ENCODE results near the gene RAB27B.
"Not testable (repeated sequence)": the region's sequence is repeated elsewhere in the genome, so short reads cannot be mapped to it uniquely, and the experiment has no call there.

The RAB27B gene

DNA sequence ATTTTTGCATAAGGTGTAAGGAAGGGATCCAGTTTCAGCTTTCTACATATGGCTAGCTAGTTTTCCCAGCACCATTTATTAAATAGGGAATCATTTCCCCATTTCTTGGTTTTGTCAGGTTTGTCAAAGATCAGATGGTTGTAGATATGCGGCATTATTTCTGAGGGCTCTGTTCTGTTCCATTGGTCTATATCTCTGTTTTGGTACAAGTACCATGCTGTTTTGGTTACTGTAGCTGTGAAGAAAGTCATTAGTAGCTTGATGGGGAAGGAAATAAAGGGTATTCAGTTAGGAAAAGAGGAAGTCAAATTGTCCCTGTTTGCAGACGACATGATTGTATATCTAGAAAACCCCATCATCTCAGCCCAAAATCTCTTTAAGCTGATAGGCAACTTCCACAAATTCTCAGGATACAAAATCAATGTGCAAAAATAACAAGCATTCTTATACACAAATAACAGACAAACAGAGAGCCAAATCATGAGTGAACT lies 7.4 kb upstream of the RAB27B start:
- DNase-seq = not testable (repeated sequence)

DNA sequence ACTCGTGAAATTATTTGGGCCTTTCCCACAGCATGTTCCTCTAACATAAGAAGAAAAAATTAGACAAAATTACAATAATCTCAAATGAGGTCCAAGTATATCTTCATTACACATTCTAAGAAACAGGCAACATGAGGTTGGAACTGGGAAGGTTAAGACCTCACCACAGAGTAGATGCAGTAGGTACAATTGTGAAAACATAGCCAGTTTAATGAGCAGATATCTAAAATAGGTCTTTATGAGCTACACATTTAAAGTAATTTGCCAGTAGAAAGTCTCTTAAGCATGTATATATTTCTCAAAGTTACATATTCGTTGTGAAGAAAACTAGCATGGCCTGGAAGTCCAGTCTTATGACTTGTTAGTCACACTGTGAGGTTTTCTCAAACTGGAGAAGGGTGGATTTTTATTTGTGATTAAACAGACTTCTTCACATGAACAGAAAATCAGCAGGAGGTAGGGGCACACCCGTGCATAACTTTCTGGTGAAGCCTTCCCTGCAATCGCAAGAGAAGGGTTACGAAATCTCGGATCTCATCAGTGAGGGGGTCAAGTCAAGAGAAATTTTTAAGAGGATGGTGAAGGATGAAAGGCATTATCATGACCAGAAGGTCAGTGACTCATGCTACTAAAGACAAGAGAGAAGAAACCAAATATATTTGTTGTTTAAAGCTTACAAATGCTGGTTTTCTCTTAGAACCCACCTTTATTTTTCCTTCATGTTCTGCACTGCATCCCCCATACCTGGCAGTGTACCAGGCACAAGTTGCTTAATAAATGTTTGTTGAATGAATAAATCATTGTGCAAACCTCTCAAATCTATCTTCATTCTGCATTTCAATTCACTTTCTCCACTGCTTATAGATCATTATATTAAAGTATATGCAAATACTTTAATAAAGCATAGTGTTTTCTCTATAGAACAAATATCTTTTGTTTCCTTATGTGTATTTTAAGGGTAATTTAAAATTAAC lies 5.1 kb upstream of the RAB27B start:
- DNase-seq = no peak

DNA sequence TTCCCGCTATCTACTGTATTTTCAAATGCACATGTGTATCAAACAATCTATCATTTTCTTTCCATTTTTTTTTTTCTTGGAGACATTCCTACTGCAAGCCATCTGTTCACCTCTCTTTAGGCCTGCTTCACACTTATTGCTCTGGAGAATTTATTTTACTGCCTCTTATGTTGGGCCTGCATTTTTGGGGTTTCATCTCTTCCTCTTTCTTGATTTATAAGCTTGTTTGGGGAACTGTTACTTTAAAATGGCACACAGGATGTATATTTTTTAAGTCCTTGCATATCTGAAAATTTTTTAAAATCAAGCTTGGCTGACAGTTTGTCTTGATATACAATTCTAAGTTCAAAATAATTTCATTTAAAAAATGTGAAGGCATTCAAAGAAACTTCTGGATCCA lies 3.5 kb upstream of the RAB27B start:
- no peak for DNase-seq

DNA sequence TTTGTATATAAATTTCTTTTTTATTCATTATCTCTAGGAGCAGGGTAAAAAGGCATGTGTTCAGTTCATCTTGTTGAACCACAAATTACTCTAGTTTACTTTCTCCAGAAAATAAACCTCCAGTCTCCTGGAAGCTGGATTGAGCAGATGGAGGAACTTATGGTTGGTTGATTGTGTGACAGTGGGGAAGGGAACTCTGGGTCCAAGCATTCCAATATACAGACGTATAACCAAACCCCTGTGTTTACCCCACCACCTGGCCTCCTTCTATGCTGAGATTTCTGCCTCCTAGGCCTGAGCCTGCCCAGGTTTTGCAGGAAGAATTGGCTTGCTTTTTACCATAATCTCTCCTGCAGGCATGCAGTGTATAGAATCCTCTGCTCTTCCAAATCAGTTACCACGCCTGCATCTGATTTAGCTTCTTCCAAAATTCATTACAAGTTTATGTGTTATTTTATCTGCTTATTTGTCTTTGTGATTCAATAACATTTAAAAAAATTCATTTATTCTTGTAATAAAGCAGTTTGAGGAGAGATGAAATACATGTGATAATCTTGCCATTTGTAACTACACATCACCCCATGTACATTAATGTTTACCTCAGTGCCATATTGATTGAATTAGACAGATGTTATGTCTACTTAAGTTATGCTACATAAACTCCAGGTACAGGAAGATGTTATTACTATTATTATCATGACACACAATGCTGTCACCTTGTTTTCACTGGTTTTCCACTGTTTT lies 2.5 kb upstream of the RAB27B start:
- DNase-seq = no peak

DNA sequence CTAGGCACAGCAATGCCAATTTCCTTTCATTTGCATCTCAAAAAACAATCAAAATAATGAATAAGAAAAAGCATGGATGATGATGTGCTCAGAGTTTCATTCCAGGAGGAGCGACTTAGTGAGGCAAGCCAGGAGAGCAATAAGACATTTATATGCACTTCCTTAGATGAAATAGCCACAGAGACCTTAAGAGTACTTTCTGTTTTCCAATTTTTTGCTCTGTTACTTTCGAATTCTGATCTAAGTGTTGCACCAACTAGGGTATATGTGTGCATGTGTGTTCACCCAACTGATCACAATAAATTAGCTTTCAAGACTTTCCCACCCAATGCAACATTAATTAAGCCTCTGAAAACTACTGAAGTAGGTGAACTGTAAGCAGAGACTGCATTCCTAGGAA lies 709 bp downstream of the RAB27B start:
- no peak for DNase-seq

DNA sequence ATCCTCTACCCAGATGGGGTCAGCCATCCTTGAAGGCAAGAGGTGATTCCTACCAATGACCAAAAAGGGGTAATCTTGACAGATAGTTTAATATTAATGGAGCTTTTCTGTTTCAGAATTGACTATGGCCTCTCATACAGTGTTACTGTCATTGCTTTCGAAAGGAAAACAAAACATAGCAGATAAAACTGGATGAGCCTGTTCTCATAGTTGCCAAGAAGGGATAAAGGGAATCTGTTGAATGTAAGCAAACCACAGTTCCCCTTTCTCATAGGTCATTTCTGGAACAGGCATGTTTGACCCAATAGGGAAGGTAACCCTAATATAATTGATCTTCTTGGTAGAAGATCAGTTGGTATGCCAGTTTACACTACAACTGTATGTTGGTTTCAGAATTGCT lies 1.6 kb downstream of the RAB27B start:
- DNase-seq = no peak

DNA sequence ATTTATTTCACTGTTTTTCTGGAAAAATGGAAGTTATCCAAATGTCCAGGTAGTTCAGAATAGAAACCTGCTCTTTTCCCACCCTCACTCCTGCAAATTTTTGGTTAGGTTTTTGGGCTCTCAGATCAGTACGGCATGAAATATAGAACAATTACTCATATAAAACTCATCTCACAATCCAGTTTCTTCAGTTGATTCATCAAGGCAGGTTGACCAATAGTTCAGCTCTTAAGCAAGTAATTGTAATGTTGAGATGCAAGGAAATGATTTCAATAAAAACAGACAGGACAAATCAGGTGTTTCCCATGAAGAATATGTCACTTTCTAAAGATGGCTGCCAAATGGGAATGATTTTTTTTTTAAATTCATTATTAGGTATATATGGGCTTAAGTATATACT lies 2.0 kb downstream of the RAB27B start:
- DNase-seq = no peak

DNA sequence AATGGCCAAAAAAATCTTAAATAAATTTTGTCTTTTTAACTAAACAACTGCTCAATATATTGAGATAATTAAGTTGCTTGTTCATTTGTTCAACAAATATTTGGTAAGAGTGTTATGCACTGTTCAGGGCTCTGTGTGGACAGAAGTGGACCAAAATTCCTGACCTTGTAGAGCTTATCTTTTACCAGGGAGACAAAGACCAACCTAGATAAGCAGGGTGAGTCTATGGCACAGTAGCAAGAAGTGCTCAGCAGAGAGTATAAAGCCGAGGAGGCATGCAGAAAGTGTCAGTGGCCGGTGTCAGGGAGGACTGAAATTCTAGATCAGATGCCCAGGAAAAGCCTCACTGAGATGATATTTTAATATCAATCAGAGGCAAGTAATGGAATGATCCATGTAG lies 2.6 kb downstream of the RAB27B start:
- DNase-seq = no peak

DNA sequence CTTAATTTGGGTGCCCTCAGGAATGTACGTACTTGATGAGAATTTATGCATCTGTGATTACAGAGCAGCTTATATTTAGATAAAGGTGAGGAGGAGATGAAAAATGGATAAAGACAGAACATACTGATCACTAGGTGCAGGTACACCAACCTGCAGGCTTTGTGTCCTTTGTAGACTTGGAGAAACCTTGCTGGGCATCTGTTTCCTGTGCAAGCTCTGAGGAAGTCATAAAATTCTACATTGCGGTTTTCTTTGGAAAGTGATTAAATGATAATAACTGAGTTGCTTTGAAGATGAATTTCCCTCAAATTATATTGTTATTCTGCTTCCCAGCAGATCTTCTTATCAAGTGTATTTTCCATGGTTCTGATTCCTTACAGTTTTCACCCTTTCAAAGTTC lies 7.7 kb downstream of the RAB27B start:
- DNase-seq = no peak

DNA sequence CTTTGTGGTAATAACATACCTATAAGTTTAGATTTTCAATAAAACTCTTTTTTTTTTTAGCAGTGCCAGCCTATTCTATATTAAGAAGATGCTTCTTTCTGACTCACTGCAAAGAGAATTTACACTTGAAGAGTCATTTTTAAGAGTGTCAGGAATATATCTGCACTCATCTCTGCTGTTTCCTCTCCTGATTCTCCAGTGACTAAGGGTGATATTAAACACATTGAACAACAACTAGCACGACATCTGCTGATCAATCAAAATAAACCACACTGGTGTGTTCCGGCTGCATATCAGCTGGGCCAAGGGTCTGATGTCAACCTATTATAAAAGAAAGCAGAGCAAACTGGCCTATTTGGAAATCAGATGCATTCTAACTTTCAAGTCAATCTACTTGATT lies 15.0 kb downstream of the RAB27B start:
- no peak for DNase-seq

DNA sequence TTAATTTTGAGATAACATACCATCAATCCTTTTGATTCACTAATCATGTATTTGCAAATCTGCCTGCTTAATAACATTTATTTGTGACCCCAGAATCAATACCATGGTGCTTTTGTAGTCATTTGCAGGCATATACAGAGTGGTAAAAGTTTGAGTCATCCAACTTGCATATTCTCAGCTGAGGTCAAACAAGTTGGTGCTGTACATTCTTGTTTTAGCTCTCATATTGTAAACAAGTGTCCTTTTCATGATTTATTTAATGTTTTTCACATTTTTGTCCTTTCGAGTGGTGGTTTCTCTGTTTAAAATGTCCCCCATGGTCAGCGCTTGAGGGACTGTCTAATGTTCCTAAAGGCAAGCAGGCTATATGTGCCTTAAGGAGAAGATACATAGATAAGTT lies 17.5 kb downstream of the RAB27B start:
- no peak for DNase-seq

DNA sequence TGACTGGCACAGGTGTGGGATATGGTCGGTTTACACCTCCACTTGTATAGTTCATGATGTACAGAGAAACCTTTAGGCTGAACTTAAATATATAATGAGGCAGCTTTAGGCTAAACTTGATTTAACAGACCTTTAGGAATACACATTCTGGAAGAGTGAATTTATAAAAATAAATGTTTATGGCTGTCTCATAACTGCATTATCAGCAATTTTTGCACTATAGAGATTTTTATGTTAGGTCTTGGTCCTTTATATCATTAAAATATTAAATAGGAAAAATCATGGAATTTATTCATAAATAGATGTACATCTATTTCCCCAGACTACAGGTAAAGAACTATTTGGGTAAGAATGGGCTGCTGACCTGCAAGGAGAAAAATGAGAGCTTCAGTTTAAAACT lies 19.8 kb downstream of the RAB27B start:
- no peak for DNase-seq

DNA sequence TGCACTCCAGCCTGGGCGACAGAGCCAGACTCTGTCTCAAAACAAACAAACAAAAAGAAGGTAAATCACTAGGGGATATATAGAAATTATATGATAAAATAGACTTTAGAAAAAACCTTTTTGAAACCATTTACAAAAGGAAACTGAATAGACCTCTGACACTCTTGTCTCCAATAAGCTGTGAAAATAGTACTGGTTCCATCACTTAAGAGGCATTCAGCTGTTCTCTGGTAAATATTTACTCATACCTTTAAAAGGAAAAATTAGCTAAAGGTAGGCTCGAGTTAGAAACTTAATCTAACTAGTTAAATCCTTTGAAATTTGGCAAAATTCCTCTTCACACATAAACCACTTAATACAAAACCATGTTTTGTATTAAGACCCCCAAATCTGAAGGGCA lies 21.4 kb downstream of the RAB27B start:
- DNase-seq = no peak

DNA sequence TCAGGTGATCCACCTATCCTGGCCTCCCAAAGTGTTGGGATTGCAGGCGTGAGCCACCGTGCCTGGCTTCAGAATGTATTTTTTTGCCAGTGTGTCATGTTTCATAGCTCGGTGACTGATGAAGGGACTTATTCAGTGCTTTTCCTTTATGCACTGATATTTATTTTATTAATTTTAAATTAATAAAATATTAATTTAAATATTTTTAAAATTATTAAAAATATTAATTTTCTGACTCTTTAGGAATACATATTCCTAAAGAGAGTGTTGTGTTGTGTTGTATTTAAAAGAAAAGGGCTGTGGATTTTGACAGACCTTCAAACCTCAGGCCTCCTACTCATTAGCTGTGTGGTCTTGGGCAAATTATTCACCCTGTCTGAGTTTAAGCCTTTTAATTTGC lies 22.3 kb downstream of the RAB27B start:
- no peak for DNase-seq

DNA sequence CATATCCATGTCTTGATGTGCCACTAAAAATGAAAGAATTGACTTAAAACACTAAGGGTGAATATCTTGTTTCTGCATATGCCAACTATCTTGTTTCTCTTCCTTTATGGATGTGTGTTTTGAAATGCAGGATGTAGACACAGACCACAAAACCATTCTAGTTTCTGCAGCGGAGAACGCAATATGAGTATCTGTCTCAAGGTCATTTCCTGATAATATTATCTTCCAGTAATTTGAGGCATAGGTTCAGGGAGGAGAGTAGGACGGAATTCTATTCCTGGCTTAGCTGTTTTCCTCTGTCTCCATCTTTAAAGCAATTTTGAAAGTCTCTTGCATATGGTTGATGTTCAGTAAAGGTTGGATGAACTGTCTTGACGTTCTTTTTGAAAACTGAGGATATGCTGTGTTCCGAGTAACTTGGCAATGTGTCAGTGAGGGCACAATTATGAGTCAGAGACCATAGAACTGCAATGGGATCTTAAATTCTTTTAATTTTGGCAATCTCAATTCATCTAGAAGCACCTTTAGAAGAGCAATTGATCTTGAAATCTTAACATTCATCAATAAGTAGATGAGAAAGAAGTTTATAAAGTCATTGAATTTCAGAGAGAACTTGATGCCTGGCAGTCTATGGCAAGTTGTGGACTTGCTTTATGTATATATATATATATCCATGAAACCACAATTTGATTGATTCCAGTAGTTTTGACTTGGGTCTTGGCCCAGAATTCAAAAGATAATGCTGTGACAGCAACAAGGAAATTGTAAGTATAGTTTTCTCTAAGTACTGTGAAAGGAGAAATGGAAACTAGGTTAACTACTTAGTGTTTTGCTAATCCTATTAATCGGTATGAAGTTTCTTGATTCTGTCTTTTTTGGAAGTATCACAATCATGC lies 24.8 kb downstream of the RAB27B start:
- DNase-seq = no peak

DNA sequence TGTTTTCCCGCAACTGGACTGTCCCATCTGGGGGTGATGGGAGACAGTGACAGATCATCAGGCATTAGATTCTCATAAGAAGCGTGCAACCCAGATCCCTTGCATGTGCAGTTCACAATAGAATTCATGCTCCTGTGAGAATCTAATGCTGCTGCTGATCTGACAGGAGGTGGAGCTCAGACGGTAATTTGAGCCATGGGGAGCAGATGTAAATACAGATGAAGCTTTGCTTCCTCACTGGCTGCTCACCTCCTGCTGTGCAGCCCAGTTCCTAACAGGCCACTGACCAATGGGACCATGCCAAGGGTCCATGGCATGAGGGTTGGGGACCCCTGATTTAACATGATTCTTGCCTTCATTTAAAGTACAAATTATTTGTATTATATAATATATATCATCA lies 26.8 kb downstream of the RAB27B start:
- DNase-seq = not testable (repeated sequence)

DNA sequence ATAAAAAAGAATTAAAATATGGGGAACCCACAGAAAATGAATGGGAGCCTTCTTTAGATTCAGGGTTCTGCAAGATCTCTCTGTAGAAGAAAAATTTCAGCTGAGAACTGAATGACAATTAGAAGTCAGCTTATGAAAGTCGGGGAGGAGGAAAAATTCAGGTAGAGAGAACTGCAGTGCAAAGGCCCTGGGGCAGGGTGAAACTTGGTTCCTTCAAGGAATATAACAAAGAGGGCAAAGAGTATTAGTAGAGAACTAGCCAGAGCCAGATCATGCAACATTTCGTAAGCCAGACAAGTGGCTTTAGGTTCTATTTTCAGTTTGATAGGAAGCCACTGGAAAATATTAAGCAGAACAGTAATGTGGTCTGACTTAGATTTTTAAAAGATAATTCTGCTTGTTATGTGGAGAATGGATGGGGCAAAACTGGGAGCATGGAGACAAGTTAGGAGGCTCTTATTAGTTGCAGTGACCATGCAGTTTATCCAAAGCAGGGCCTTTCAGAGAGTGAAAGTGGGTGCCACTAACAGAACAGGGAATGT lies 27.9 kb downstream of the RAB27B start:
- DNase-seq = no peak

DNA sequence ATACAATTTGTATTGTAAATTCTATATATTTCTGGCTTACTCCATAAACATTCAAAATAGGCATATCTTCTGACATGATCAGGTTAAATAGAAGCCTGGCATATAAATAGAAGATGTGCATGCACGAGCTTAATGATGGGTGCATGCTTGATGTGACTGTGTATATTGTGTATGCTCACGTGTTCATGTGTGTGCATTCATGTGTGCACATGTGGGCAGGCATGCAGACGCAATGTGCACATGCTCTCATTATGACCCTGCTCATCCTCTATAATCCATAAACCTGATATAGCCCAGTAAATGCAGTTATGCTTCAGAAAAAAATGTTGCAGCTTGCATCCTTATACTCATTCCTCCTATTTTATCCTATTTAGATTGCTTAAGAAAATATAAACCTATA lies 29.2 kb downstream of the RAB27B start:
- no peak for DNase-seq

DNA sequence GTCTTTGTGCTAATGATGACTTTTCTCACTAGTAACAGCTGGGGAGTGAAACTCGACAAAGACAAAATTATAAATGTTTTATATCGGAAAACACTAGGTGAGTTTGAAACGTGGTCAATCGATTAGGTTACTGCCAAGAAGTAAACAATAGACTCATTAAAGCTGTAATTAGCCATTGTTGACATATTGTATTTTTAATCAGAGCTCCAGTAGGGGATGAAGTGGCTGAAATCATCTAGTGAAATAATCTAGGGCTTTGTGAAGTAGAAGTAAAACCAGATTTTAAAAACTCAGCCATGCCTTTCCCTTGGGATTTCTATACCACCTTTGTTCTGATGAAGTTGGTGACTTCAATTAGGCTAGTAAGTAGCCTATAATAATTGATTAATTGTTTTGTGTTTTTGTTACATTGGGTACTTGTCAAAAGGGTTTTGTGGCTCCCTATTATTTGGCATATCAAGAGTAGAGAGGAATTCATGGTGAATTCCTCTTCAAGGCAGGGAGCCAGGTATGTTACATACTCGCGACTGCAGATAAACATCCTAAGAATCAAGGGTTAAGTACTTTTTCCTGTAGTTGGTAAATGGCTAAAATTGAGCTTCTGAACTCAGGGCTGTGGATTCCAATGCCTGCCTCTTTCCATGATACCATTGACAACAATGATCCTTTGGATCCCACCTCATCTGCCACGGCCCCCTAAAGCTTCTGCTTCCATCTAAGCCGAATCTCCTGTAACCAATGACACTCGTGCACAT lies 31.6 kb downstream of the RAB27B start:
- peak; percentile 21 for DNase-seq

DNA sequence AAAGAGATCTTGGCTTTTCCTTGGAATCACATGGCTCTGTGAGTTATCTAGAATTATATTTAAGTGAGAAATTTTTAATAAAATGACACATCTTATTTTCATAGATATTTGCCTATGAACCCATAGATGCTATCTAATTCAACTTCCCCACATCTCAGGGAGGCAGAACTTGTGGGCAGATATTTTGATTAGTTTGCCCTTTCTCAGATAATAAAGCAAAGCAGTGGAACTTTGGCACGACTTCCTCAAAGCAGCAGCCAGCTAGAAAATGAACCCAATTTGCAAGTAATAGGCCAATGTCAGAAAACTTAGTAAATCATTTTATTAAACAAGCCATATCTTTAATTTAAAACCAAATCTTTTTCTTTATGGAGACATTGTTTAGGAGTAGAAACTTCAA lies 32.7 kb downstream of the RAB27B start:
- DNase-seq = no peak

DNA sequence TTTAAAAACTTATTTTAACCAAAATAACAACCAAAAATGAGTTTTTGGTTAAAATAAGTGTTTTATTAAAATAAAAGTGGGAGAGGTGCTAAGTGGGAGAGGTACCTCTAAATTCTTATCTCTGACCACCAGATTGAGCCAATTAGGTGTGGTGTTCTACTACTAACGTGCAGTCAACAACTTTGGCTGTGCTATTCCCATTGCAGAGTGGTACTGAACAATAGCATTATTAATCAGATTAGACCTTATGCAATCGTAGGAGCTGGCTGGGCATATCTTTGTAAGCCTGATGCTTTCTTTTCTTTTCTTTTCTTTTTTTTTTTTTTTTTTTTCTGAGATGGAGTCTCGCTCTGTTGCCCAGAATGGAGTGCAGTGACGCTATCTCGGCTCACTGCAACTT lies 38.9 kb downstream of the RAB27B start:
- DNase-seq = no peak

DNA sequence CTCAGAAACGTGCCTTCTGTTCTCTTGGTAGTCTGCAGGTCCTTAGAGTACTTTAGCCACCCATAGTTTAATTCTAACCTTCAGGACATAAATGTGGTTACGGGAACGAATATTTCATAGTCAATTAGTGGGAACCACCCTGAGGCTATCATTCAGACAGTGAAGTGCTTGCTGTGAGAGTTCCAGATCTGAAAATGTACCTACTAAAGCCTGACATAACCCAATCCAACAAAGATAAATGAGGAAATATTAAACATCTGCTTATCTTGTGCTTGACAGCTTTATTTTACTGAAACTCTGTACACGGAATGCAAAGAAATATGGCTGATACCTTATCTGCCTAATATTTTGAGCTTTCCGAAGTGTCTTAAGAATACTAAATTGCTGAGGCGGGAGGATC lies 43.0 kb downstream of the RAB27B start:
- DNase-seq = no peak

Measured in NCI-H1417 treated with DMSO at 0.1 percent for 48 hours (cell line).